ENCODE measurements around the gene MALAT1. TPM values are rescaled to one million over a fixed set of nuclear protein-coding genes. Genes with fewer than 3 reads are reported as not detected.

Gene MALAT1
- total and polyA plus RNA-seq, 2 of the 13 experiments (the other 11 are each of a cell fraction or from before 2014, with no cell fraction given): 143 to 1,237 TPM

GRCh38 chr11:65506772-65507505 lies 8.1 kb downstream of the MALAT1 start (continued):
- no peak for TF ChIP-seq ATF6 (CRISPR knock-in tag; conservative IDR thresholded peaks at IDR 0.05)
- no peak for TF ChIP-seq BATF2 (CRISPR knock-in tag; IDR thresholded peaks at IDR 0.05)
- TF ChIP-seq THAP9 (CRISPR knock-in tag; IDR thresholded peaks at IDR 0.05; ENCODE audit: borderline replicate concordance): no peak
- no peak for TF ChIP-seq ZNF704 (CRISPR knock-in tag; IDR thresholded peaks at IDR 0.05; ENCODE audit: borderline replicate concordance)
- no peak for TF ChIP-seq HOXA7 (CRISPR knock-in tag; IDR thresholded peaks at IDR 0.05)
- TF ChIP-seq ARNTL (CRISPR knock-in tag; IDR thresholded peaks at IDR 0.05): no peak
- no peak for TF ChIP-seq ZNF264 (CRISPR knock-in tag; IDR thresholded peaks at IDR 0.05)
- no peak for TF ChIP-seq KMT2B (CRISPR knock-in tag; IDR thresholded peaks at IDR 0.05)
- no peak for TF ChIP-seq SOX13 (IDR thresholded peaks at IDR 0.05)
- TF ChIP-seq SOX13 (CRISPR knock-in tag; conservative IDR thresholded peaks at IDR 0.05 in 1 of 2, IDR thresholded peaks at IDR 0.05 in 1 of 2): peak in 1 of 2 experiments; percentile 8; a peak in 2 of 4 replicates
- TF ChIP-seq ZNF33B (CRISPR knock-in tag; IDR thresholded peaks at IDR 0.05): no peak
- no peak for TF ChIP-seq IRF1 (CRISPR knock-in tag; IDR thresholded peaks at IDR 0.05; ENCODE audit: low read depth)
- no peak for TF ChIP-seq SMAD1 (CRISPR knock-in tag; IDR thresholded peaks at IDR 0.05; ENCODE audit: borderline replicate concordance, low read depth)
- TF ChIP-seq ELK4 (CRISPR knock-in tag; IDR thresholded peaks at IDR 0.05; ENCODE audit: borderline replicate concordance): no peak
- TF ChIP-seq CAMTA2 (CRISPR knock-in tag; IDR thresholded peaks at IDR 0.05; ENCODE audit: borderline replicate concordance): no peak
- TF ChIP-seq RORA (CRISPR knock-in tag; IDR thresholded peaks at IDR 0.05): no peak
- no peak for TF ChIP-seq SNRNP70 (IDR thresholded peaks at IDR 0.05; ENCODE audit: low read depth, low read length)

Data from HepG2 (cell line).